GM23338 (cell line): ENCODE results near the gene CFAP74. TPM values are rescaled to one million over a fixed set of nuclear protein-coding genes. Genes with fewer than 3 reads are reported as not detected.

Experiments used
- ATAC-seq: fragments of 200-7000 bp; cut with Tn5 transposase; 3 replicates; pipeline ENCODE4 v1.9.1; 2020
- DNase-seq: peaks from one replicate; pipeline ENCODE4 v3.0.0-alpha.2; 2015; ENCODE audit warnings: low spot score
- H2AFZ ChIP-seq: fragments of 200-600 bp; sonication (generic); 2 replicates; pipeline ENCODE4 v1.8.0; 2016; ENCODE audit warnings: antibody characterized with exemption, mild to moderate bottlenecking, moderate library complexity
- H3F3A ChIP-seq: fragments of 200-600 bp; sonication (generic); replicated peaks from 2 replicates; pipeline ENCODE4 v1.8.0; 2017; ENCODE audit warnings: antibody characterized with exemption, mixed run types, low read depth
- H3K27ac ChIP-seq: fragments of 200-600 bp; sonication (generic); 2 replicates; pipeline ENCODE4 v1.6.1; 2016; ENCODE audit warnings: low read depth
- H3K27me3 ChIP-seq: fragments of 200-600 bp; sonication (generic); 2 replicates; pipeline ENCODE4 v1.8.0; 2016; ENCODE audit warnings: mild to moderate bottlenecking, mixed run types, moderate library complexity; ENCODE audit not compliant: insufficient read depth
- H3K36me3 ChIP-seq: fragments of 200-600 bp; sonication (generic); 2 replicates; pipeline ENCODE4 v1.8.0; 2016; ENCODE audit warnings: mild to moderate bottlenecking; ENCODE audit not compliant: insufficient read depth
- H3K4me1 ChIP-seq: fragments of 200-600 bp; sonication (generic); 2 replicates; pipeline ENCODE4 v1.8.0; 2016; ENCODE audit warnings: mild to moderate bottlenecking, moderate library complexity; ENCODE audit not compliant: insufficient read depth
- H3K4me2 ChIP-seq: fragments of 200-600 bp; sonication (generic); 2 replicates; pipeline ENCODE4 v1.7.1; 2017; ENCODE audit warnings: mixed run types
- H3K4me3 ChIP-seq: fragments of 200-600 bp; sonication (generic); 2 replicates; pipeline ENCODE4 v1.6.1; 2016; ENCODE audit warnings: mixed run types
- H3K79me2 ChIP-seq: fragments of 200-600 bp; sonication (generic); replicated peaks from 2 replicates; pipeline ENCODE4 v1.8.0; 2017; ENCODE audit warnings: mild to moderate bottlenecking; ENCODE audit not compliant: insufficient read depth
- H3K9me2 ChIP-seq: fragments of 200-600 bp; sonication (generic); 2 replicates; pipeline ENCODE4 v1.8.0; 2017; ENCODE audit not compliant: insufficient read depth
- H4K20me1 ChIP-seq: fragments of 200-600 bp; sonication (generic); replicated peaks from 2 replicates; pipeline ENCODE4 v1.8.0; 2017; ENCODE audit warnings: mild to moderate bottlenecking; ENCODE audit not compliant: insufficient read depth
- H3K27ac Mint-ChIP-seq: 2 replicates; pipeline ENCODE4 v1.8.0; 2020; ENCODE audit warnings: inconsistent platforms, mild to moderate bottlenecking, moderate library complexity, mixed read lengths
- H3K27me3 Mint-ChIP-seq: 3 replicates; pipeline ENCODE4 v1.8.0; 2022; ENCODE audit warnings: low read depth, mild to moderate bottlenecking, moderate library complexity, mixed read lengths, inconsistent platforms; ENCODE audit not compliant: insufficient read depth, poor library complexity
- H3K36me3 Mint-ChIP-seq: 3 replicates; pipeline ENCODE4 v1.8.0; 2021; ENCODE audit warnings: low read depth, mild to moderate bottlenecking, inconsistent platforms, moderate library complexity, mixed read lengths
- H3K4me1 Mint-ChIP-seq: 3 replicates; pipeline ENCODE4 v1.8.0; 2020; ENCODE audit warnings: mild to moderate bottlenecking, inconsistent platforms, mixed read lengths
- H3K4me3 Mint-ChIP-seq: 3 replicates; pipeline ENCODE4 v1.8.0; 2021; ENCODE audit warnings: moderate library complexity, mild to moderate bottlenecking, inconsistent platforms, mixed read lengths
- H3K9me3 Mint-ChIP-seq: 3 replicates; pipeline ENCODE4 v1.8.0; 2020; ENCODE audit warnings: moderate library complexity, mild to moderate bottlenecking, inconsistent platforms, mixed read lengths
- CREB1 ChIP-seq: fragments of 250-450 bp; sonication (Bioruptor Pico); IDR thresholded peaks from 2 replicates; pipeline ENCODE4 v1.5.0; 2020; ENCODE audit warnings: low read depth, mild to moderate bottlenecking, moderate library complexity
- JUNB ChIP-seq: IDR thresholded peaks from one replicate; pipeline ENCODE4 v1.6.1; 2016; ENCODE audit warnings: antibody characterized with exemption; ENCODE audit not compliant: unreplicated experiment
- NANOG ChIP-seq: IDR thresholded peaks from 2 replicates; pipeline ENCODE4 v1.6.1; 2016; ENCODE audit warnings: antibody characterized with exemption, borderline replicate concordance
- REST ChIP-seq: IDR thresholded peaks from one replicate; pipeline ENCODE4 v1.6.1; 2018; ENCODE audit warnings: antibody characterized with exemption; ENCODE audit not compliant: unreplicated experiment
- STAT1 ChIP-seq: IDR thresholded peaks from one replicate; pipeline ENCODE4 v1.6.1; 2016; ENCODE audit warnings: antibody characterized with exemption; ENCODE audit not compliant: unreplicated experiment
- ZNF331 ChIP-seq: fragments of 250-450 bp; sonication (Bioruptor Pico); IDR thresholded peaks from 2 replicates; pipeline ENCODE4 v1.5.0; 2020; ENCODE audit warnings: low read depth, mild to moderate bottlenecking, moderate library complexity
- polyA plus RNA-seq: library from polyadenylated mRNA; unstranded; fragments of >200 nt; fragmentation: Nextera tagmentation; extraction: Ambion mirVana; gene quantifications from 2 replicates; pipeline ENCODE4 v1.2.1, GENCODE V29; 2016
- total RNA-seq: library from RNA; depleted of rRNA; stranded (reverse); fragments of >200 nt; shearing (Covaris generic); gene quantifications from 2 replicates; pipeline ENCODE4 v1.2.3, GENCODE V29; 2014
- TF ChIP-seq, protein P1 (sequence below): IDR thresholded peaks from 2 replicates; pipeline ENCODE4 v1.6.1; 2016; ENCODE audit warnings: antibody characterized with exemption
- TF ChIP-seq, protein P2 (sequence below), 2 experiments: fragments of 200-600 bp in 1 of 2; sonication (generic) in 1 of 2; conservative IDR thresholded peaks; 2 replicates each; pipeline versions ENCODE4 v1.5.1 to v1.6.1; 2016 to 2017; ENCODE audit warnings: antibody characterized with exemption in 2 of 2, low read depth in 2 of 2, mild to moderate bottlenecking in 2 of 2, moderate library complexity in 1 of 2

The CFAP74 gene
- total and polyA plus RNA-seq, 2 experiments from 2014 or later = 0.21 TPM; not detected in 1

- Mint-ChIP-seq H3K4me1 (peaks cover 5% of the 10 kb centered on the region; the same call in 2 of the 3 replicates), H3K4me3 (no peak overlapping the region), H3K27me3 (peaks cover 11% of the 10 kb centered on the region), H3K9me3 (peaks cover 7% of the 10 kb centered on the region), H3K27ac (no peak overlapping the region), H3K36me3 (no peaks in the 10 kb centered on the region)
- Histone ChIP-seq H3K4me2 (no peak overlapping the region), H3K27ac (no peak overlapping the region), H4K20me1 (no peaks in the 10 kb centered on the region), H3K79me2 (no peaks in the 10 kb centered on the region), H3K4me3 (no peak overlapping the region), H3K36me3 (no peaks in the 10 kb centered on the region), H3K4me1 (no peaks in the 10 kb centered on the region; the same call in 1 of the 2 replicates), H3F3A (0 out of 2 replicates have a peak, but pooled peaks cover 8% of the 10 kb centered on the region), H3K9me2 (no peaks in the 10 kb centered on the region), H2AFZ (no peak overlapping the region), H3K27me3 (no peaks in the 10 kb centered on the region)
- TF ChIP-seq ZNF331 (CRISPR knock-in tag) (no peak), STAT1 (no peak), REST (no peak), NANOG (no peak), JUNB (no peak), CREB1 (CRISPR knock-in tag) (no peak)
- TF ChIP-seq, protein P1, sequence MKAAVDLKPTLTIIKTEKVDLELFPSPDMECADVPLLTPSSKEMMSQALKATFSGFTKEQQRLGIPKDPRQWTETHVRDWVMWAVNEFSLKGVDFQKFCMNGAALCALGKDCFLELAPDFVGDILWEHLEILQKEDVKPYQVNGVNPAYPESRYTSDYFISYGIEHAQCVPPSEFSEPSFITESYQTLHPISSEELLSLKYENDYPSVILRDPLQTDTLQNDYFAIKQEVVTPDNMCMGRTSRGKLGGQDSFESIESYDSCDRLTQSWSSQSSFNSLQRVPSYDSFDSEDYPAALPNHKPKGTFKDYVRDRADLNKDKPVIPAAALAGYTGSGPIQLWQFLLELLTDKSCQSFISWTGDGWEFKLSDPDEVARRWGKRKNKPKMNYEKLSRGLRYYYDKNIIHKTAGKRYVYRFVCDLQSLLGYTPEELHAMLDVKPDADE = no peak
- TF ChIP-seq, protein P2, sequence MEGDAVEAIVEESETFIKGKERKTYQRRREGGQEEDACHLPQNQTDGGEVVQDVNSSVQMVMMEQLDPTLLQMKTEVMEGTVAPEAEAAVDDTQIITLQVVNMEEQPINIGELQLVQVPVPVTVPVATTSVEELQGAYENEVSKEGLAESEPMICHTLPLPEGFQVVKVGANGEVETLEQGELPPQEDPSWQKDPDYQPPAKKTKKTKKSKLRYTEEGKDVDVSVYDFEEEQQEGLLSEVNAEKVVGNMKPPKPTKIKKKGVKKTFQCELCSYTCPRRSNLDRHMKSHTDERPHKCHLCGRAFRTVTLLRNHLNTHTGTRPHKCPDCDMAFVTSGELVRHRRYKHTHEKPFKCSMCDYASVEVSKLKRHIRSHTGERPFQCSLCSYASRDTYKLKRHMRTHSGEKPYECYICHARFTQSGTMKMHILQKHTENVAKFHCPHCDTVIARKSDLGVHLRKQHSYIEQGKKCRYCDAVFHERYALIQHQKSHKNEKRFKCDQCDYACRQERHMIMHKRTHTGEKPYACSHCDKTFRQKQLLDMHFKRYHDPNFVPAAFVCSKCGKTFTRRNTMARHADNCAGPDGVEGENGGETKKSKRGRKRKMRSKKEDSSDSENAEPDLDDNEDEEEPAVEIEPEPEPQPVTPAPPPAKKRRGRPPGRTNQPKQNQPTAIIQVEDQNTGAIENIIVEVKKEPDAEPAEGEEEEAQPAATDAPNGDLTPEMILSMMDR (conservative IDR thresholded peaks at IDR 0.05; ENCODE audit: low read depth in 2 of 2) = no peak
- DNase-seq (no peak), ATAC-seq (no peak)
Observed at GRCh38 chr1:1920608-1921458, 82.8 kb downstream of the CFAP74 start.
